ENCODE results near the gene ZNF418. TPM values are rescaled to one million over a fixed set of nuclear protein-coding genes. Genes with fewer than 3 reads are reported as not detected.

The ZNF418 gene
- total RNA-seq, 2 donors from 2014 or later = 2.6 to 15.3 TPM

GRCh38 chr19:57947088-57947418, 11.9 kb upstream of the ZNF418 start:
- H3K4me3 ChIP-seq = peak overlapping the region; percentile 54 to 77
- ATAC-seq (no peak), DNase-seq (no peak)
- WGBS, 2 donors = 0% methylated on average over 1 to 18 of the region's 18 CpGs
- intact Hi-C loops (cut with DNase I) = no loop called here
- peaks cover 0 to 7% of the 10 kb centered on the region in 2 donors for H3K36me3 ChIP-seq (replicated peaks in 1 of 2; ENCODE audit: insufficient read depth in 1 of 2, low read depth in 2 of 2)
- peaks cover 10% of the 10 kb centered on the region for H3K4me1 ChIP-seq
- TF ChIP-seq, protein P1, sequence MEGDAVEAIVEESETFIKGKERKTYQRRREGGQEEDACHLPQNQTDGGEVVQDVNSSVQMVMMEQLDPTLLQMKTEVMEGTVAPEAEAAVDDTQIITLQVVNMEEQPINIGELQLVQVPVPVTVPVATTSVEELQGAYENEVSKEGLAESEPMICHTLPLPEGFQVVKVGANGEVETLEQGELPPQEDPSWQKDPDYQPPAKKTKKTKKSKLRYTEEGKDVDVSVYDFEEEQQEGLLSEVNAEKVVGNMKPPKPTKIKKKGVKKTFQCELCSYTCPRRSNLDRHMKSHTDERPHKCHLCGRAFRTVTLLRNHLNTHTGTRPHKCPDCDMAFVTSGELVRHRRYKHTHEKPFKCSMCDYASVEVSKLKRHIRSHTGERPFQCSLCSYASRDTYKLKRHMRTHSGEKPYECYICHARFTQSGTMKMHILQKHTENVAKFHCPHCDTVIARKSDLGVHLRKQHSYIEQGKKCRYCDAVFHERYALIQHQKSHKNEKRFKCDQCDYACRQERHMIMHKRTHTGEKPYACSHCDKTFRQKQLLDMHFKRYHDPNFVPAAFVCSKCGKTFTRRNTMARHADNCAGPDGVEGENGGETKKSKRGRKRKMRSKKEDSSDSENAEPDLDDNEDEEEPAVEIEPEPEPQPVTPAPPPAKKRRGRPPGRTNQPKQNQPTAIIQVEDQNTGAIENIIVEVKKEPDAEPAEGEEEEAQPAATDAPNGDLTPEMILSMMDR (IDR thresholded peaks at IDR 0.05) = no peak
- TF ChIP-seq POLR2A (IDR thresholded peaks at IDR 0.05) = no peak
- H3K27me3 ChIP-seq = no peaks in the 10 kb centered on the region
- peak overlapping the region in 3 of 4 donors; percentile 57 to 75 (median 65) for H3K27ac ChIP-seq
- peaks cover 0 to 44% (median under 1%) of the 10 kb centered on the region in 3 donors for H3K9me3 ChIP-seq

GRCh38 chr19:57946316-57946715, 11.1 kb upstream of the ZNF418 start:
- TF ChIP-seq POLR2A (IDR thresholded peaks at IDR 0.05) = no peak
- TF ChIP-seq, protein P1 (IDR thresholded peaks at IDR 0.05) = no peak
- no peak for DNase-seq
- ATAC-seq = no peak
- 52 to 57% methylated on average over 2 of the region's 2 CpGs for WGBS, 2 donors
- intact Hi-C loops (cut with DNase I) = no loop called here
- H3K4me3 ChIP-seq = no peak overlapping the region
- no peak overlapping the region for H3K27ac ChIP-seq
- peaks cover 0 to 51% (median 5%) of the 10 kb centered on the region in 3 donors for H3K9me3 ChIP-seq
- H3K27me3 ChIP-seq = no peaks in the 10 kb centered on the region
- H3K36me3 ChIP-seq (replicated peaks in 1 of 2; ENCODE audit: insufficient read depth in 1 of 2, low read depth in 2 of 2) = peaks cover 0 to 14% of the 10 kb centered on the region in 2 donors
- H3K4me1 ChIP-seq = peaks cover 10% of the 10 kb centered on the region

DNA sequence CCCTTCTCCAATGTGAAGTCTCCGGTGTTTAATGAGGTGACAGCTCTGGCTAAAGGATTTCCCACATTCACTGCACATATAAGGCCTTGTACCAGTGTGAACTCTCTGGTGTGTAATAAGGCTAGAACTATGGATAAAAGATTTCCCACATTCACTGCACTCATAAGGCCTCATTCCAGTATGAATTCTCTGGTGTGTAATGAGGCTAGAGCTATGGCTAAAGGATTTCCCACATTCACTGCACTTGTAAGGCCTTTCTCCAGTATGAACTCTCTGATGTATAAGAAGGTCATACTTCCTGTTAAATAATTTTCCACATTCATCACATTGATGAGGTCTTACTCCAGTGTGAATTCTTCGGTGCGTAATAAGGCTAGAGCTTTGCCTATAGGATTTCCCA, 6.4 kb upstream of the ZNF418 start:
- WGBS, 2 donors = 98 to 100% methylated on average over 3 of the region's 3 CpGs
- no peak for DNase-seq
- Histone ChIP-seq H3K27me3 (no peaks in the 10 kb centered on the region), H3K27ac (no peak overlapping the region), H3K4me3 (no peak overlapping the region), H3K36me3 (replicated peaks in 1 of 2; ENCODE audit: insufficient read depth in 1 of 2, low read depth in 2 of 2) (peaks cover 0 to 14% of the 10 kb centered on the region in 2 donors), H3K9me3 (peaks cover 0 to 62% (median 5%) of the 10 kb centered on the region in 3 donors), H3K4me1 (peaks cover 3% of the 10 kb centered on the region)
- TF ChIP-seq, protein P1 (IDR thresholded peaks at IDR 0.05) = no peak
- no peak for TF ChIP-seq POLR2A (IDR thresholded peaks at IDR 0.05)
- ATAC-seq = no peak
- intact Hi-C loops (cut with DNase I) = no loop called here

DNA sequence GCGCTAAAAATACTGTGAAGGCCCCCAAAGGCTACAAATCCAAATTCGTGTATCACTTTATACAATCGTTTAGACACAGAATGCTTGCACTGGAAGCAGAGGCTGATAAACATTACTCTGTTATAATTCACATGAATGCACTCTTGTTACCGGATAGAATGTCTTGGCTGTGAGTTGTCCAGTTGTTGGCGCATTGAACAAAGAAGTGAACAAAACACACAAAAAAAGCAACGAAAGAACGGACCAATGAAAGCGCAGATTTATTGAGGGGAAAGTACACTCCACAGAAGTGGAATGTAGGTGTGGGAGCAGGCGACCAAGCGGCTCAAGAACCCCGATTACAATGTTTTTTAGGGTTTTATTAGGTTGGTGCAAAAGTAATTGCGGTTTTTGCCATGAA, 529 bp upstream of the ZNF418 start:
- peaks cover 0 to 32% (median 0%) of the 10 kb centered on the region in 3 donors for H3K9me3 ChIP-seq

DNA sequence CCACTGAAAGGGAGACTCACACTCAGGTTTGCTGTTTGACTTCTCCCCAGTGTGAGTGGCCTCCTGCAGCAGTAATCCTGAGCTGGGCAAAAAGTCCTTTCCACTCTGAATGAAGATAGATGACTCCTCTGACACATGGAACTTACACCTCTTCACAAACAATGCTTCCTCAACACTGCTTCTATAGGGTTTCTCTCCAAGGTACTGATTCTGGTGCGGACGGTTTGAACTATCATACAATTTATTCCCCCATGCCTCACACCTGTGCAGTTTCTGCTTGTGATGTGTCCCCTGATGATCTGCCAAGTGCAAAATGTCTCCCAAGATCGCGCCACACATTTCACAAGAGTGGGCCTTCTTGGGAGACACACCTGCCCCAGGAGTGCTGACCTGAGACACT, 7.6 kb downstream of the ZNF418 start:
- H3K4me3 ChIP-seq = no peak overlapping the region
- no peak for TF ChIP-seq POLR2A (IDR thresholded peaks at IDR 0.05)
- TF ChIP-seq, protein P1 (IDR thresholded peaks at IDR 0.05) = no peak
- H3K4me1 ChIP-seq = no peaks in the 10 kb centered on the region
- H3K27me3 ChIP-seq = no peaks in the 10 kb centered on the region
- H3K36me3 ChIP-seq (replicated peaks in 1 of 2; ENCODE audit: insufficient read depth in 1 of 2, low read depth in 2 of 2) = peaks cover 0 to 6% of the 10 kb centered on the region in 2 donors
- no peak for DNase-seq
- 98 to 100% methylated on average over 4 of the region's 4 CpGs for WGBS, 2 donors
- ATAC-seq = no peak
- intact Hi-C loops (cut with DNase I) = no loop called here
- peaks cover 0 to 59% (median 0%) of the 10 kb centered on the region in 3 donors for H3K9me3 ChIP-seq
- no peak overlapping the region for H3K27ac ChIP-seq

More for the DNA sequence above, 529 bp upstream of the ZNF418 start:
- no peak overlapping the region for H3K27ac ChIP-seq
- TF ChIP-seq, protein P1 (IDR thresholded peaks at IDR 0.05) = no peak
- no peak for TF ChIP-seq POLR2A (IDR thresholded peaks at IDR 0.05)
- H3K4me3 ChIP-seq = no peak overlapping the region
- peaks cover 7% of the 10 kb centered on the region for H3K4me1 ChIP-seq
- no peak for DNase-seq
- no peaks in the 10 kb centered on the region for H3K27me3 ChIP-seq
- intact Hi-C loops (cut with DNase I) = no loop called here
- ATAC-seq = no peak
- H3K36me3 ChIP-seq (replicated peaks in 1 of 2; ENCODE audit: insufficient read depth in 1 of 2, low read depth in 2 of 2) = no peaks in the 10 kb centered on the region
- WGBS, 2 donors = 81 to 82% methylated on average over 12 of the region's 12 CpGs

Measured in body of pancreas (tissue), 4 donors.